ENCODE results near the gene RSU1.

DNA sequence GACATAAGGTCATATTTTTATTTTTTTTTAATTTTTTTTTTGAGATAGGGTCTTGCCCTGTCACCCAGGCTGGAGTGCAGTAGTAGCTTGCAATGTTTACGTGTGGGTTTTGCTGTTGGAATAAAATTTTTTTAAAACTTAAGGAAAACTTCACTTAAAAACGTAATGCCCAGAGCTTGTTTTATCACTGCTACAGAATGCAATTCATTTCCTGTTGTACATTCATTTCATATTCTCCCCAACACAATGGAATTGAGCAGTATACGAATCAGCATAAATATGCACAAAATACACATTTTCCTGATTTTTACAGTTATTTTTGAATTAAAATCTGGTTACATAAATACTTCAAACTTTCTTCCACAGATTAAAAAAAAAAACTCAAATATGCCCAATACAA, 40.3 kb downstream of the RSU1 start:
- TF ChIP-seq, protein P1, sequence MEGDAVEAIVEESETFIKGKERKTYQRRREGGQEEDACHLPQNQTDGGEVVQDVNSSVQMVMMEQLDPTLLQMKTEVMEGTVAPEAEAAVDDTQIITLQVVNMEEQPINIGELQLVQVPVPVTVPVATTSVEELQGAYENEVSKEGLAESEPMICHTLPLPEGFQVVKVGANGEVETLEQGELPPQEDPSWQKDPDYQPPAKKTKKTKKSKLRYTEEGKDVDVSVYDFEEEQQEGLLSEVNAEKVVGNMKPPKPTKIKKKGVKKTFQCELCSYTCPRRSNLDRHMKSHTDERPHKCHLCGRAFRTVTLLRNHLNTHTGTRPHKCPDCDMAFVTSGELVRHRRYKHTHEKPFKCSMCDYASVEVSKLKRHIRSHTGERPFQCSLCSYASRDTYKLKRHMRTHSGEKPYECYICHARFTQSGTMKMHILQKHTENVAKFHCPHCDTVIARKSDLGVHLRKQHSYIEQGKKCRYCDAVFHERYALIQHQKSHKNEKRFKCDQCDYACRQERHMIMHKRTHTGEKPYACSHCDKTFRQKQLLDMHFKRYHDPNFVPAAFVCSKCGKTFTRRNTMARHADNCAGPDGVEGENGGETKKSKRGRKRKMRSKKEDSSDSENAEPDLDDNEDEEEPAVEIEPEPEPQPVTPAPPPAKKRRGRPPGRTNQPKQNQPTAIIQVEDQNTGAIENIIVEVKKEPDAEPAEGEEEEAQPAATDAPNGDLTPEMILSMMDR (IDR thresholded peaks at IDR 0.05) = no peak
- TF ChIP-seq EP300 (IDR thresholded peaks at IDR 0.05) (no peak), POLR2A (IDR thresholded peaks at IDR 0.05) (no peak), POLR2AphosphoS5 (IDR thresholded peaks at IDR 0.05) (no peak)

Data from sigmoid colon (tissue), 4 donors.